Smooth muscle cell (in vitro differentiated cells): ENCODE measurements around the gene KRT36. TPM values are rescaled to one million over a fixed set of nuclear protein-coding genes. Genes with fewer than 3 reads are reported as not detected.

ENCODE experiments used
- DNase-seq: peaks from one replicate; lab custom pipeline; 2025; ENCODE audit not compliant: unreplicated experiment; lab: John Stamatoyannopoulos, UW
- H2AFZ ChIP-seq: fragments of 200-600 bp; sonication (generic); 2 replicates; pipeline ENCODE4 v1.6.0; 2016; ENCODE audit warnings: antibody characterized with exemption, low read depth, mild to moderate bottlenecking
- H3F3A ChIP-seq: fragments of 200-600 bp; sonication (generic); 2 replicates; pipeline ENCODE4 v1.6.0; 2017; ENCODE audit warnings: antibody characterized with exemption, low read depth
- H3K27ac ChIP-seq: fragments of 200-600 bp; sonication (generic); 2 replicates; pipeline ENCODE4 v1.5.1; 2016; ENCODE audit warnings: low read depth, mild to moderate bottlenecking
- H3K27me3 ChIP-seq: fragments of 200-600 bp; sonication (generic); 2 replicates; pipeline ENCODE4 v1.6.1; 2016; ENCODE audit warnings: low read depth, mild to moderate bottlenecking
- H3K36me3 ChIP-seq: fragments of 200-600 bp; sonication (generic); 2 replicates; pipeline ENCODE4 v1.5.1; 2016; ENCODE audit warnings: low read depth
- H3K4me1 ChIP-seq: fragments of 200-600 bp; sonication (generic); 2 replicates; pipeline ENCODE4 v1.5.1; 2016; ENCODE audit warnings: low read depth
- H3K4me2 ChIP-seq: fragments of 200-600 bp; sonication (generic); 2 replicates; pipeline ENCODE4 v1.6.0; 2016; ENCODE audit warnings: mild to moderate bottlenecking
- H3K4me3 ChIP-seq: fragments of 200-600 bp; sonication (generic); 2 replicates; pipeline ENCODE4 v1.5.1; 2016; ENCODE audit warnings: mild to moderate bottlenecking
- H3K79me2 ChIP-seq: fragments of 200-600 bp; sonication (generic); 2 replicates; pipeline ENCODE4 v1.6.0; 2016; ENCODE audit warnings: low read depth, mild to moderate bottlenecking
- H3K9ac ChIP-seq: fragments of 200-600 bp; sonication (generic); 2 replicates; pipeline ENCODE4 v1.6.0; 2016; ENCODE audit warnings: low read depth
- H3K9me3 ChIP-seq: fragments of 200-600 bp; sonication (generic); replicated peaks from 2 replicates; pipeline ENCODE4 v1.5.1; 2016; ENCODE audit warnings: low read depth
- H4K20me1 ChIP-seq: fragments of 200-600 bp; sonication (generic); 2 replicates; pipeline ENCODE4 v1.6.0; 2016; ENCODE audit warnings: low read depth
- CTCF ChIP-seq: fragments of 200-600 bp; sonication (generic); IDR thresholded peaks from 2 replicates; pipeline ENCODE4 v1.5.1; 2017; ENCODE audit warnings: borderline replicate concordance, mild to moderate bottlenecking, antibody characterized with exemption; ENCODE audit not compliant: insufficient read depth, poor library complexity, severe bottlenecking
- WGBS: methylation state at CpG from one replicate; pipeline ENCODE4 v1.1.7; 2016; ENCODE audit warnings: low lambda C conversion rate; 5-methylcytosine and 5-hydroxymethylcytosine counted together
- polyA plus RNA-seq: library from polyadenylated mRNA; unstranded; fragments of >200 nt; fragmentation: Nextera tagmentation; extraction: Ambion mirVana; gene quantifications from 2 replicates; pipeline ENCODE4 v1.2.1, GENCODE V29; 2016
- total RNA-seq: library from RNA; depleted of rRNA; stranded (reverse); fragments of >200 nt; gene quantifications from 2 replicates; pipeline ENCODE4 v1.2.3, GENCODE V29; 2014

The KRT36 gene
- total and polyA plus RNA-seq, 2 experiments from 2014 or later, result 0.09 TPM; not detected in 1

- DNase-seq, result no peak
- Histone ChIP-seq H3K36me3 (no peaks in the 10 kb centered on the region), H2AFZ (no peak overlapping the region), H3K27ac (no peak overlapping the region), H4K20me1 (no peaks in the 10 kb centered on the region), H3K4me3 (no peak overlapping the region), H3K79me2 (no peaks in the 10 kb centered on the region), H3K9ac (no peak overlapping the region), H3K27me3 (no peaks in the 10 kb centered on the region), H3F3A (no peaks in the 10 kb centered on the region), H3K4me1 (no peaks in the 10 kb centered on the region), H3K9me3 (no peaks in the 10 kb centered on the region), H3K4me2 (no peak overlapping the region)
- no peak for TF ChIP-seq CTCF
- WGBS, result 91% methylated on average over 13 of the region's 13 CpGs
Measured at GRCh38 chr17:41486316-41486715, 3.4 kb downstream of the KRT36 start.

GRCh38 chr17:41484920-41485904, 4.5 kb downstream of the KRT36 start:
- H2AFZ ChIP-seq, result no peak overlapping the region
- TF ChIP-seq CTCF, result no peak

GRCh38 chr17:41483991-41484826, 5.5 kb downstream of the KRT36 start:
- no peaks in the 10 kb centered on the region for H3K27me3 ChIP-seq
- no peak overlapping the region for H2AFZ ChIP-seq
- no peak overlapping the region for H3K27ac ChIP-seq
- no peaks in the 10 kb centered on the region for H3K36me3 ChIP-seq
- TF ChIP-seq CTCF, result no peak
- H3K4me2 ChIP-seq, result no peak overlapping the region
- H4K20me1 ChIP-seq, result no peaks in the 10 kb centered on the region
- H3K79me2 ChIP-seq, result no peaks in the 10 kb centered on the region
- 88% methylated on average over 7 of the region's 7 CpGs for WGBS
- H3K9ac ChIP-seq, result no peak overlapping the region
- H3K4me1 ChIP-seq, result no peaks in the 10 kb centered on the region
- no peak overlapping the region for H3K4me3 ChIP-seq
- DNase-seq, result no peak
- no peaks in the 10 kb centered on the region for H3K9me3 ChIP-seq
- no peaks in the 10 kb centered on the region for H3F3A ChIP-seq

More at GRCh38 chr17:41484920-41485904, 4.5 kb downstream of the KRT36 start:
- Histone ChIP-seq H3K27ac (no peak overlapping the region), H3K79me2 (no peaks in the 10 kb centered on the region), H3K9me3 (no peaks in the 10 kb centered on the region), H4K20me1 (no peaks in the 10 kb centered on the region), H3K4me2 (no peak overlapping the region), H3K36me3 (no peaks in the 10 kb centered on the region), H3K4me1 (no peaks in the 10 kb centered on the region), H3F3A (no peaks in the 10 kb centered on the region), H3K4me3 (no peak overlapping the region), H3K9ac (no peak overlapping the region), H3K27me3 (no peaks in the 10 kb centered on the region)
- DNase-seq, result no peak
- WGBS, result 93% methylated on average over 8 of the region's 8 CpGs
